Esophagus squamous epithelium (tissue), 4 donors: Measurements from ENCODE around the gene ZNF710.

Experiments used
- CTCF ChIP-seq, 6 experiments: fragments of 450-650 bp in 4 of 6; fragments of 200-600 bp in 2 of 6; sonication (generic) in 2 of 6; IDR thresholded peaks; one replicate each; pipeline ENCODE4 v1.5.1; 2016 to 2019; ENCODE audit warnings: antibody characterized with exemption in 6 of 6, mild to moderate bottlenecking in 4 of 6, moderate library complexity in 4 of 6
- POLR2A ChIP-seq, 4 donors: fragments of 450-650 bp; IDR thresholded peaks; one replicate each; pipeline ENCODE4 v1.6.1; 2017; ENCODE audit warnings: antibody characterized with exemption in 4 of 4, mild to moderate bottlenecking in 4 of 4, moderate library complexity in 3 of 4

DNA sequence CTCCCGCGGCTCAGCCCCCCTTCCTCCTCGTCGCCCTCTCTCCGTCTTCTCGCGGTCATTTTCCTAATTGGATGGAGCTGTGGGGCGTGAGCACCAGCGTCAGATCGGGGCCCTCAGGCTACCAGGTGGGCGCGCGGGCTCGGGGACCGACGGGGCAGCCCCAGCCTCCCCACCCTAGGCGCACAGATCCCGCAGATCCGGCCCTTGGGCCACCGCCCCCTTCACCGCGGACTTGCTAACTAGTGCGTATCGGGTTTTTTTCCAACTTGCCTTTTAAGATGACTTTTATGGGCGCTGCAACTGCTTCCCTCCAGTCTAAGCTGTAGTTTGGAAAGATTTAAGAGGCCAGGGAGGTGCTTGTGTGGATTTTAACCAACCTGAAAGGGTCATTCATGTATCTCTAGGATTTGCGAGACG is 1.3 kb downstream of the ZNF710 start:
- no peak for TF ChIP-seq CTCF (IDR thresholded peaks at IDR 0.05)
- no peak for TF ChIP-seq POLR2A (IDR thresholded peaks at IDR 0.05)
